Thyroid gland (tissue), 4 donors: ENCODE measurements around the gene SFPQ. TPM values are rescaled to one million over a fixed set of nuclear protein-coding genes. Genes with fewer than 3 reads are reported as not detected.

Experiments
- DNase-seq, 2 donors: peaks; one replicate each; pipeline ENCODE4 v3.0.0-alpha.2; 2019
- H3K27ac ChIP-seq, 3 donors: fragments of 200-600 bp; sonication (generic); 1 replicate in 2 of 3; 2 replicates in 1 of 3; pipeline ENCODE4 v1.5.1; 2016 to 2019; ENCODE audit warnings: mild to moderate bottlenecking in 1 of 3, moderate library complexity in 1 of 3
- H3K27me3 ChIP-seq: fragments of 200-600 bp; sonication (generic); one replicate; pipeline ENCODE4 v1.5.1; 2019
- H3K36me3 ChIP-seq, 2 donors: fragments of 200-600 bp; sonication (generic); one replicate each; pipeline ENCODE4 v1.5.1; 2016 to 2019
- H3K4me1 ChIP-seq, 2 donors: fragments of 200-600 bp; sonication (generic); one replicate each; pipeline ENCODE4 v1.5.1; 2017 to 2019
- H3K4me3 ChIP-seq, 3 donors: fragments of 200-600 bp; sonication (generic); replicated peaks in 1 of 3; 1 replicate in 2 of 3; 2 replicates in 1 of 3; pipeline ENCODE4 v1.5.1; 2016; ENCODE audit warnings: mild to moderate bottlenecking in 1 of 3
- H3K9me3 ChIP-seq: fragments of 200-600 bp; sonication (generic); one replicate; pipeline ENCODE4 v1.5.1; 2017
- CTCF ChIP-seq, 6 experiments: fragments of 200-600 bp in 3 of 6; fragments of 450-650 bp in 3 of 6; sonication (generic) in 3 of 6; IDR thresholded peaks; one replicate each; pipeline ENCODE4 v1.5.1; 2016 to 2019; ENCODE audit warnings: antibody characterized with exemption in 6 of 6, mild to moderate bottlenecking in 2 of 6, inconsistent platforms in 1 of 6, moderate library complexity in 1 of 6
- POLR2A ChIP-seq, 2 donors: fragments of 450-650 bp; IDR thresholded peaks; one replicate each; pipeline ENCODE4 v1.6.1; 2017; ENCODE audit warnings: antibody characterized with exemption in 2 of 2, mild to moderate bottlenecking in 2 of 2, moderate library complexity in 1 of 2
- WGBS, 2 donors: methylation state at CpG; one replicate each; pipeline ENCODE4 v1.1.5; 2017; 5-methylcytosine and 5-hydroxymethylcytosine counted together
- intact Hi-C: fragments of 100-400 bp; cut with DNase I; formaldehyde crosslinking; loops from one replicate; pipeline ENCODE4 v1.15.1; 2023
- total RNA-seq, 4 donors: library from RNA; depleted of rRNA; stranded (reverse); fragments of >200 nt; gene quantifications; one replicate each; pipeline ENCODE4 v1.2.3, GENCODE V29; 2016

SFPQ gene
- total RNA-seq, 4 donors from 2014 or later = 178 to 299 (median 239) TPM

GRCh38 chr1:35187816-35188342, 5.1 kb downstream of the SFPQ start:
- no peak for DNase-seq
- Histone ChIP-seq H3K9me3 (no peaks in the 10 kb centered on the region), H3K4me3 (no peak overlapping the region), H3K27me3 (no peaks in the 10 kb centered on the region), H3K36me3 (peaks cover 72 to 89% of the 10 kb centered on the region in 2 donors), H3K27ac (no peak overlapping the region), H3K4me1 (peaks cover 18 to 21% of the 10 kb centered on the region in 2 donors)
- WGBS, 2 donors = 76 to 81% methylated on average over 7 of the region's 7 CpGs
- no peak for TF ChIP-seq POLR2A (IDR thresholded peaks at IDR 0.05)
- TF ChIP-seq CTCF (IDR thresholded peaks at IDR 0.05) = no peak
- intact Hi-C loops = no loop called here

- Histone ChIP-seq H3K9me3 (no peaks in the 10 kb centered on the region), H3K4me3 (no peak overlapping the region), H3K36me3 (peaks cover 84 to 89% of the 10 kb centered on the region in 2 donors), H3K4me1 (peaks cover 18 to 21% of the 10 kb centered on the region in 2 donors), H3K27me3 (no peaks in the 10 kb centered on the region), H3K27ac (no peak overlapping the region)
- TF ChIP-seq POLR2A (IDR thresholded peaks at IDR 0.05) (no peak), CTCF (IDR thresholded peaks at IDR 0.05) (no peak)
- intact Hi-C loops = no loop called here
- no peak for DNase-seq
- 60 to 63% methylated on average over 4 of the region's 4 CpGs for WGBS, 2 donors
These were observed 6.7 kb downstream of the SFPQ start for GRCh38 chr1:35186239-35186638.

- Histone ChIP-seq H3K36me3 (peaks cover 86 to 98% of the 10 kb centered on the region in 2 donors), H3K4me1 (peaks cover 9 to 13% of the 10 kb centered on the region in 2 donors), H3K4me3 (no peak overlapping the region), H3K27ac (no peak overlapping the region), H3K9me3 (no peaks in the 10 kb centered on the region), H3K27me3 (no peaks in the 10 kb centered on the region)
- 75 to 77% methylated on average over 5 of the region's 5 CpGs for WGBS, 2 donors
- intact Hi-C loops = no loop called here
- TF ChIP-seq CTCF (IDR thresholded peaks at IDR 0.05) (no peak), POLR2A (IDR thresholded peaks at IDR 0.05) (no peak)
- DNase-seq = no peak
These were observed 7.7 kb downstream of the SFPQ start for GRCh38 chr1:35185200-35185599.

- H3K27ac ChIP-seq = no peak overlapping the region
- no peak for DNase-seq
- H3K27me3 ChIP-seq = no peaks in the 10 kb centered on the region
- peaks cover 85 to 96% of the 10 kb centered on the region in 2 donors for H3K36me3 ChIP-seq
- WGBS, 2 donors = 87 to 89% methylated on average over 12 of the region's 12 CpGs
- no peak overlapping the region for H3K4me3 ChIP-seq
- H3K9me3 ChIP-seq = no peaks in the 10 kb centered on the region
- no peak for TF ChIP-seq CTCF (IDR thresholded peaks at IDR 0.05)
- TF ChIP-seq POLR2A (IDR thresholded peaks at IDR 0.05) = no peak
- H3K4me1 ChIP-seq = peaks cover 5 to 7% of the 10 kb centered on the region in 2 donors
- intact Hi-C loops = no loop called here
These were observed 8.3 kb downstream of the SFPQ start for GRCh38 chr1:35184495-35185199.

GRCh38 chr1:35181790-35182455, 11.0 kb downstream of the SFPQ start:
- H3K4me1 ChIP-seq = peaks cover 0 to 3% of the 10 kb centered on the region in 2 donors
- no peak overlapping the region for H3K4me3 ChIP-seq
- no peak overlapping the region for H3K27ac ChIP-seq
- TF ChIP-seq CTCF (IDR thresholded peaks at IDR 0.05) (no peak), POLR2A (IDR thresholded peaks at IDR 0.05) (no peak)
- peaks cover 76 to 91% of the 10 kb centered on the region in 2 donors for H3K36me3 ChIP-seq
- DNase-seq = no peak
- no peaks in the 10 kb centered on the region for H3K27me3 ChIP-seq
- intact Hi-C loops = no loop called here
- 68 to 74% methylated on average over 4 of the region's 4 CpGs for WGBS, 2 donors
- no peaks in the 10 kb centered on the region for H3K9me3 ChIP-seq
